ENCODE results near the gene CYP46A1.

CYP46A1 gene

DNA sequence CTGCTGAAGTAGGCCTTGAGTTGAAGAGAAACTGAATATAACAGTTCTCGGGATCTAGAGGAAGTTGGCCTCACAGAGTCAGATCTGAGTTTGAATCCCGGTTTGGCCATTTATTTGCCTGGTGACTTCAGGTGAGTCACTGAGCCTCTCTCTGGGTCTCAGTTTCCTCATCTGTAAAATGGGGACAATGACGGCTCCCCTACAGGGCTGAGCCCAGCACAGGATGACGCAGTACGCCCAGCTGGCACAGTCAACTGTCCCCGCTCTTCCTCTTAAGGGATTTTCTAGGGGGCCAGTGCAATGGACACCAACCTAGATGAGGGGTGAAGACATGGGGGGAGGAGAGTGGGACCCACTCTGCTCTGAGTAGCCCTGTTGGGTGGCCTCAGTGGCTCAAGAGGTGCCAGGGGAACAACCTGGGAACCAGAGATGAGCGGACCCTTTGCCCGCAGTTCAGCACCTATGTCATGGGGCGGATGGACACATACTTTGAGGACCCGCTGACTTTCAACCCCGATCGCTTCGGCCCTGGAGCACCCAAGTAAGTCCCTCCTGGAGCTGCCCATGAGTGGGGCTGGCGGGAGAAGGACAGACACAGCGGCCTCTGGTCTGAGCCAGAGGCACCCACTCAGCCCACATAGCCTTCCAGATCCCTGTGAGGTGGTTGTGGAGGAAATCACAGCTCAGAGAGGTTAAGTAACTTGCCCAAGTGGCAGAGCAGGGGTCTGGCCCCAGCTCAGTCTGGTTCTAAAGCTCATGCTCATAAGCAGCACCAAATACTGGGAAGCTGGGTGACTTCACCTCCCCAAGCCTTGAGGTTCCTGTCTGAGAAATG lies 41.1 kb downstream of the CYP46A1 start:
- TF ChIP-seq, protein P1, sequence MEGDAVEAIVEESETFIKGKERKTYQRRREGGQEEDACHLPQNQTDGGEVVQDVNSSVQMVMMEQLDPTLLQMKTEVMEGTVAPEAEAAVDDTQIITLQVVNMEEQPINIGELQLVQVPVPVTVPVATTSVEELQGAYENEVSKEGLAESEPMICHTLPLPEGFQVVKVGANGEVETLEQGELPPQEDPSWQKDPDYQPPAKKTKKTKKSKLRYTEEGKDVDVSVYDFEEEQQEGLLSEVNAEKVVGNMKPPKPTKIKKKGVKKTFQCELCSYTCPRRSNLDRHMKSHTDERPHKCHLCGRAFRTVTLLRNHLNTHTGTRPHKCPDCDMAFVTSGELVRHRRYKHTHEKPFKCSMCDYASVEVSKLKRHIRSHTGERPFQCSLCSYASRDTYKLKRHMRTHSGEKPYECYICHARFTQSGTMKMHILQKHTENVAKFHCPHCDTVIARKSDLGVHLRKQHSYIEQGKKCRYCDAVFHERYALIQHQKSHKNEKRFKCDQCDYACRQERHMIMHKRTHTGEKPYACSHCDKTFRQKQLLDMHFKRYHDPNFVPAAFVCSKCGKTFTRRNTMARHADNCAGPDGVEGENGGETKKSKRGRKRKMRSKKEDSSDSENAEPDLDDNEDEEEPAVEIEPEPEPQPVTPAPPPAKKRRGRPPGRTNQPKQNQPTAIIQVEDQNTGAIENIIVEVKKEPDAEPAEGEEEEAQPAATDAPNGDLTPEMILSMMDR (IDR thresholded peaks at IDR 0.05; ENCODE audit: low read length) = no peak
- TF ChIP-seq EZH2 (IDR thresholded peaks at IDR 0.05; ENCODE audit: borderline replicate concordance, low read length) = no peak
- no peak overlapping the region for H3K9ac ChIP-seq (ENCODE audit: low read length)
- no peaks in the 10 kb centered on the region for H3F3A ChIP-seq (ENCODE audit: insufficient read depth, low read length)
- H3K27ac ChIP-seq (ENCODE audit: low read depth, low read length, poor library complexity, severe bottlenecking) = no peak overlapping the region
- no peaks in the 10 kb centered on the region for H3K9me2 ChIP-seq (ENCODE audit: low read depth, low read length)
- no peaks in the 10 kb centered on the region for H3K36me3 ChIP-seq (ENCODE audit: insufficient read depth, low read length)
- no peaks in the 10 kb centered on the region for H3K4me1 ChIP-seq (ENCODE audit: insufficient read depth, low read length, severe bottlenecking)
- no peaks in the 10 kb centered on the region for H3K27me3 ChIP-seq (ENCODE audit: insufficient read depth, low read length)
- no peak overlapping the region for H2AFZ ChIP-seq (ENCODE audit: low read length)
- no peak overlapping the region for H3K4me2 ChIP-seq (ENCODE audit: low read length)
- no peaks in the 10 kb centered on the region for H3K79me2 ChIP-seq (ENCODE audit: insufficient read depth, low read length)
- H3K9me3 ChIP-seq (ENCODE audit: low read length) = no peaks in the 10 kb centered on the region
- no peaks in the 10 kb centered on the region for H4K20me1 ChIP-seq (ENCODE audit: insufficient read depth, low read length)
- H3K4me3 ChIP-seq (ENCODE audit: low read depth, low read length, poor library complexity, severe bottlenecking) = no peak overlapping the region

DNA sequence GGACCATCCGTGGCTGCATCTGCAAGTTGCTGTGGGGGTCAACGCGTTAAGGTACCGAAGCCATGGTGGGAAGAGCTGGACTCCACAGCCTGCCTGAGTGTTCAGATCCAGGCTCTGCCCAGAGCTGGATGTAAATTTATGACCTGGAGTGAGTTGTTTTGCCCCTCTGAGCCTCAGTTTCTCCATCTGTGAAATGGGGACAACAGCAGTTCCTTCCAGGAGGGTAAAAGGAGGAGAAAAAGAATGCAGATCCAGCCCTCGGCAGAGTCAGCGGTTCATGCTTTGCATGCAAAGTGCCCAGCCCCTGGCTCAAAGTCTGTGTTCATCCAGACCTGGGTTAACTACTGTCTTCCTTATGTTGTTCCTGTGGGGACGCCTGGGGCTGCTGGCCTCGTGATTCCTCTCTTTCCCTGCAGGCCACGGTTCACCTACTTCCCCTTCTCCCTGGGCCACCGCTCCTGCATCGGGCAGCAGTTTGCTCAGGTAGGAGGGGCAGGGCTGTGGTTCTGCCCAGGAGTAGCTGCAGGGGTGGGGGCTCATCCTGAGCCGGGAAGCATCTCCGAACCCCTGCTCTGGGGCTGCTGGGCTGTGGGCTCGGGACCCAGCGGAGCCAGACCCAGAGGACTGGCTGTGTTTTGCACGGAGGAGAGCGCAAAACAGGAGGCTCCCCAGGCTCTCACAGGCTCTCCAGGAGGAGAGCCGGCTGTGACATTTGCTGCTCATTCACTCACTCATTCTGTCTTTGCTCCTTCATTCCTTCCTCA lies 41.9 kb downstream of the CYP46A1 start:
- TF ChIP-seq, protein P1 (IDR thresholded peaks at IDR 0.05; ENCODE audit: low read length) = no peak
- no peak for TF ChIP-seq EZH2 (IDR thresholded peaks at IDR 0.05; ENCODE audit: borderline replicate concordance, low read length)
- no peaks in the 10 kb centered on the region for H3K27me3 ChIP-seq (ENCODE audit: insufficient read depth, low read length)
- H3K9me3 ChIP-seq (ENCODE audit: low read length) = no peaks in the 10 kb centered on the region
- H3F3A ChIP-seq (ENCODE audit: insufficient read depth, low read length) = no peaks in the 10 kb centered on the region
- no peak overlapping the region for H3K4me3 ChIP-seq (ENCODE audit: low read depth, low read length, poor library complexity, severe bottlenecking)
- no peaks in the 10 kb centered on the region for H4K20me1 ChIP-seq (ENCODE audit: insufficient read depth, low read length)
- H3K9me2 ChIP-seq (ENCODE audit: low read depth, low read length) = no peaks in the 10 kb centered on the region
- H3K27ac ChIP-seq (ENCODE audit: low read depth, low read length, poor library complexity, severe bottlenecking) = no peak overlapping the region
- no peak overlapping the region for H3K9ac ChIP-seq (ENCODE audit: low read length)
- no peaks in the 10 kb centered on the region for H3K79me2 ChIP-seq (ENCODE audit: insufficient read depth, low read length)
- H3K4me1 ChIP-seq (ENCODE audit: insufficient read depth, low read length, severe bottlenecking) = no peaks in the 10 kb centered on the region
- no peaks in the 10 kb centered on the region for H3K36me3 ChIP-seq (ENCODE audit: insufficient read depth, low read length)
- no peak overlapping the region for H2AFZ ChIP-seq (ENCODE audit: low read length)
- no peak overlapping the region for H3K4me2 ChIP-seq (ENCODE audit: low read length)

DNA sequence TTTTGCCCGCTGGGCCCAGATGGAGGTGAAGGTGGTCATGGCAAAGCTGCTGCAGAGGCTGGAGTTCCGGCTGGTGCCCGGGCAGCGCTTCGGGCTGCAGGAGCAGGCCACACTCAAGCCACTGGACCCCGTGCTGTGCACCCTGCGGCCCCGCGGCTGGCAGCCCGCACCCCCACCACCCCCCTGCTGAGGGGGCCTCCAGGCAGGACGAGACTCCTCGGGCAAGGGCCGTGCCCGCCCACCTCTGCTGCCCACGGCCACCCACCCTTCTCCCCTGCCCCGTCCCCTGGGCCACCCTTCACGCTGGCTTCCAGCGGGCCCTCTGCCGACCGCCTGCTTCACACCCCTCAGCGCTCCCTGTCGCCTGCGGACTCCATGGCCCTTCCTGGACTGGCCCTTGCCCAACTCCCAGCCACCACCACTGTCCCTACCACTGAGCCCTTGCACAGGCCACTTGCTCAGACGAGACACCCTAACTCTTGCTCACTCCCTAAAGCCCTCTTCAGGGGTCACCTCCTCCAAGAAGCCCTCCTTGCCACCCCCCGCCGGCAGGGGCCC lies 42.5 kb downstream of the CYP46A1 start:
- Histone ChIP-seq H4K20me1 (ENCODE audit: insufficient read depth, low read length) (no peaks in the 10 kb centered on the region), H3F3A (ENCODE audit: insufficient read depth, low read length) (no peaks in the 10 kb centered on the region), H3K9me3 (ENCODE audit: low read length) (no peaks in the 10 kb centered on the region), H3K27ac (ENCODE audit: low read depth, low read length, poor library complexity, severe bottlenecking) (no peak overlapping the region), H2AFZ (ENCODE audit: low read length) (no peak overlapping the region), H3K9me2 (ENCODE audit: low read depth, low read length) (no peaks in the 10 kb centered on the region), H3K4me3 (ENCODE audit: low read depth, low read length, poor library complexity, severe bottlenecking) (no peak overlapping the region), H3K4me2 (ENCODE audit: low read length) (no peak overlapping the region), H3K79me2 (ENCODE audit: insufficient read depth, low read length) (no peaks in the 10 kb centered on the region), H3K4me1 (ENCODE audit: insufficient read depth, low read length, severe bottlenecking) (no peaks in the 10 kb centered on the region), H3K9ac (ENCODE audit: low read length) (no peak overlapping the region), H3K36me3 (ENCODE audit: insufficient read depth, low read length) (no peaks in the 10 kb centered on the region), H3K27me3 (ENCODE audit: insufficient read depth, low read length) (no peaks in the 10 kb centered on the region)
- TF ChIP-seq, protein P1 (IDR thresholded peaks at IDR 0.05; ENCODE audit: low read length) = no peak
- no peak for TF ChIP-seq EZH2 (IDR thresholded peaks at IDR 0.05; ENCODE audit: borderline replicate concordance, low read length)
